DMS114 treated with DMSO at 0.1 percent for 48 hours (cell line): Measurements from ENCODE around the gene NOTCH1.
"Not testable (repeated sequence)": the region's sequence is repeated elsewhere in the genome, so short reads cannot be mapped to it uniquely, and the experiment has no call there.

Experiments used
- DNase-seq: peaks from one replicate; lab custom pipeline; 2025; ENCODE audit not compliant: unreplicated experiment; lab: John Stamatoyannopoulos, UW

NOTCH1 gene

GRCh38 chr9:136564379-136564988 lies 18.6 kb upstream of the NOTCH1 start:
- DNase-seq = no peak

DNA sequence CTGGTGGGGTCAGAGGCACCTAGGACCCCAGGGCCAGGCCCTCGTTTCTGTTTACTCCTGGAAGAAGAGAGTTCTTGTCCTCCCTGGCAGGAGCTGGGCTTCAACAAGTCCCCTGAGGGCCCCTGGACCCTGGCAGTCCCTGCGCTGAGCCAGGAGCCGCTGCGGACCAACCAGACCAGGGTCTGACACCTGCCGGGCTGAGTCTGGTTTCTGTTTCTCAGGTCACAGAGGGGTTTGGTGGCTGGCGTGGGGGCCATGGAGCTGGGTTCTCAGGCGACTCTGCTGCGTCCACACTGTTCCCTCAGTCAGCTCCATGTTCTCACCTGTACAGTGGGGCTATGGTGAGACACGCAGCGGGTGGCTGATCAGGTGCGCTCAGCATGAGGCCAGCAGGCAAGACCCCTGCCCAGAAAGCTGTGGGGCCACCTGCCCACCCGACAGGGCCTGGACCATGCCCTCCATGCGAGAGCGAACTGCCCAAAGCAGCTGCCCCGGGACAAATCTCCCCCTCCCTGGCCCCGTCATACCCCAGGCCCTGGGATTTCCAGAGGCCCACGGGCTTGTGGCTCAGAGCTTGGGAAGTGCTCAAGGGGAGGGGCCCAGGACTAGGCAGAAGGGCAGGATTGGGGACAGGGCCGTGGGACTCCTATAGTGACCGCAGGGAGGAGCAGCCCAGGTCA lies 17.9 kb upstream of the NOTCH1 start:
- no peak for DNase-seq

DNA sequence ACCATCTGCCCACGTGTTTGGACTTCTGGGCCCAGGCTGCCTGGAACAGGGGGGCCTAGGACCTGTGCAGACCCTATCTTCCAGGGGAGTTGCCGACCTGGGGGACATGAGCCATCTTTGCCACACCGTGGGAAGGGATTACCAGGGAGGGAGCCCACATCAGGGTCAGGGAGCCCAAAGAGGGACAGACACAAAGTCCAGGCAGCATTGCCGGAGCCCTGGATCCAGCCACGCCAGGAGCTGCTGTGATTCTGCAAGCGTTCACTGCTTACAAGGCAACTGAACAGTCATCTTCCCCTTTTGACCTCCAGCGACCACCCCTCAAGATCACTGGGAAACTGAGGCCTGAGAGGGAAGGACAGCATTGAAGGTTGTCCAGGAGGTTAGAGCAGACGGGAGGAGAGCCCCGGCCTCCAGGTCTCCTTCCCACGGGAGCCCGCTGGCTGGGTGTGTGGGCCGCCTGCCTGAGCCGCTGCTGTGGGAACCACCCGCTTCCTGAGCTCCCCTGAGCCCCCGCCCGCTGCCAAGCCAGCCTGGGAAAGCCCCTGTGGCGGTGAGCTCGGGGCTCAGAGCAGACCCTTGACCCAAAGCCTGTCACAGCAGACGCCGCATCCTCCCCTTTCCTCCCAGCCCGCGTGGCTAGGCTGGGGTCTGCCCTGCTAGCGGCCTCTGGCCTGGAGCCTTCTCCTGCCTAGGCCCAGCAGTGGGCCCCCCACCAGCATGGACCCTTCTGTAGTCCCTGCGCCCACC lies 17.1 kb upstream of the NOTCH1 start:
- DNase-seq = no peak

- DNase-seq = no peak
Observed at GRCh38 chr9:136561779-136562178, 15.9 kb upstream of the NOTCH1 start.

- DNase-seq = no peak
Observed at GRCh38 chr9:136560586-136560985, 14.7 kb upstream of the NOTCH1 start.

DNA sequence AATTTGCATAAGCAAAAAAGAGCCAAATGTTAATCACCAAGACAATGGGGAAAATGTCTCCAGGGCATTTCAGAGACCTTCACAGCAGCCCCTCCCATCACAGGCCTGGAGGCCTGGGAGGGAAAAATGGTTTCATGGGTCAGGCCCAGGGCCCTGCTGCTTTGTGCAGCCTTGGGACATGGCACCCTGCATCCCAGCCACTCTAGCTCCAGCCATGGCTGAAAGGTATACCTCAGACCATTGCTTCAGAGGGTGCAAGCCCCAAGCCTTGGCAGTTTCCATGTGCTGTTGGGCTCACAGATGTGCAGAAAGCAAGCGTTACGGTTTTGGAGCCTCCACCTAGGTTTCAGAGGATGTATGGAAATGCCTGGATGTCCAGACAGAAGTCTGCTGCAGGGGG lies 13.5 kb upstream of the NOTCH1 start:
- DNase-seq = not testable (repeated sequence)

DNA sequence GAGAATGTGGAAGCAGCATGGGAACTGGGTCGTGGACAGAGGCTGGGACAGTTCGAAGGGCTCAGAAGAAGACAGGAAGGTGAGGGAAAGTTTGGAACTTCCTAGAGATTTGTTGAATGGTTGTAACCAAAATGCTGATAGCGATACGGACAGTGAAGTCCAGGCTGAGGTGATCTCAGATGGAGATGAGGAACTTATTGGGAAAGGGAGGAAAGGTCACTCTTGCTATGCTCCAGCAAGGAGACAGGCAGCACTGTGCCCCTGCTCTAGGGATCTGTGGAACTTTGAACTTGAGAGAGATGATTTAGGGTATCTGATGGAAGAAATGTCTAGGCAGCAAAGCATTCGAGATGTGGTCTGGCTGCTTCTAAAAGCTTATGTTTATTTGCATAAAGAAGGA lies 13.0 kb upstream of the NOTCH1 start:
- DNase-seq = not testable (repeated sequence)

DNA sequence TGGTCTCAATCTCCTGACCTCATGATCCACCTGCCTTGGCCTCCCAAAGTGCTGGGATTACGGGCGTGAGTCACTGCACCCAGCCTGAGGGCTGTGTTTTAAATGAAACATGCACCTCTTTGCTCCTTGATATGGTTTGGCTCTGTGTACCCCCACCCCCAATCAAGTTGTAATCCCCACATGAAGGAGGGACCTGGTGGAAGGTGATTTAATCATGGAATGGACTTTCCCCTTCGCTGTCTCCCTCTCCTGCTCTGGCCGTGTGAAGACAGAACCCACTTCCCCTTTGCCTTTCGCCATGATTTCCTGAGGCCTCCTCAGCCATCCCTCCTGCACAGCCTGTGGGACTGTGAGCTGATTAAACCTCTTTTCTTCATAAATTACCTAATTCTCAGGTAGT lies 12.5 kb upstream of the NOTCH1 start:
- no peak for DNase-seq

DNA sequence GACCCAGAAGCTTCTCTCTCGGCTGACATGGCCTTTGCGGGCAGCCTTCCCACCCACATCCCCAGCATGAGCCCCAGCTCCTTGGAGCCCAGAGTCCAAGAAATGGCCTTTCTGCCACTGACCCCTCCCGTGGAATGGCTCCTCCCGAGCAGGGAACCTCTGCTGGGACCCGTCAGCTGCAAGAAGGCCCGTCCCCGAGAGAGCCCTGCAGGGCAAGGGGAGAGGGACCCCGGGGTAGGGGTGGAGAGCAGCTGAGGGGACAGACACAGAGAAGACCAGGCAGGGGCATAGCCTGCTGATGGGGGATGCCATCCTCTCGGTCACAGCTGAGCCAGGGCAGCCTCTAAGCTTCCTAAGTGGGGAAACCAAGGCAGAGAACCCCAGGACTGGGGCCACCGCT lies 11.2 kb upstream of the NOTCH1 start:
- DNase-seq = no peak

- DNase-seq = no peak
Observed at GRCh38 chr9:136556166-136556565, 10.3 kb upstream of the NOTCH1 start.

GRCh38 chr9:136554870-136555269 lies 9.0 kb upstream of the NOTCH1 start:
- DNase-seq = no peak

DNA sequence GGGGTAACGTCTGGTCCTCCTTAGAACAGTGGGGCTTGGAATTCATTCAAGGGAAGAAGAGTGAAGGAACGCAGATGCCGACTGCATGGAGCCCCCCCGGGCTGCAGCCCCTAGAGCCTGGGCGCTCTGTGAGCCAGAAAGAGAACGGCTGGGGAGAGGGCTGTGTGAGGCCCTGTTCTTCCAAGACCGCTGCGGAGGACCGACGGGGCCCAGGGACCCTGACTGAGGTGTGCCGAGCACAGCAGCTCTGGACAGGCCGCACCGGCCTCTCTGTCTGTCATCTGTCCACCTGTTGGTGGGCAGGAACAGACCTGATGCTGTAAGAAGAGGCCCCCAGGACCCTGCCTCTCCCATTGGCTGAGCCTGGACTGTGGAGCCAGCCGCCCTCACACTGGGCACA lies 7.7 kb upstream of the NOTCH1 start:
- no peak for DNase-seq

- DNase-seq = no peak
Observed at GRCh38 chr9:136552117-136552703, 6.4 kb upstream of the NOTCH1 start.

- no peak for DNase-seq
Observed at GRCh38 chr9:136551401-136552116, 5.7 kb upstream of the NOTCH1 start.

DNA sequence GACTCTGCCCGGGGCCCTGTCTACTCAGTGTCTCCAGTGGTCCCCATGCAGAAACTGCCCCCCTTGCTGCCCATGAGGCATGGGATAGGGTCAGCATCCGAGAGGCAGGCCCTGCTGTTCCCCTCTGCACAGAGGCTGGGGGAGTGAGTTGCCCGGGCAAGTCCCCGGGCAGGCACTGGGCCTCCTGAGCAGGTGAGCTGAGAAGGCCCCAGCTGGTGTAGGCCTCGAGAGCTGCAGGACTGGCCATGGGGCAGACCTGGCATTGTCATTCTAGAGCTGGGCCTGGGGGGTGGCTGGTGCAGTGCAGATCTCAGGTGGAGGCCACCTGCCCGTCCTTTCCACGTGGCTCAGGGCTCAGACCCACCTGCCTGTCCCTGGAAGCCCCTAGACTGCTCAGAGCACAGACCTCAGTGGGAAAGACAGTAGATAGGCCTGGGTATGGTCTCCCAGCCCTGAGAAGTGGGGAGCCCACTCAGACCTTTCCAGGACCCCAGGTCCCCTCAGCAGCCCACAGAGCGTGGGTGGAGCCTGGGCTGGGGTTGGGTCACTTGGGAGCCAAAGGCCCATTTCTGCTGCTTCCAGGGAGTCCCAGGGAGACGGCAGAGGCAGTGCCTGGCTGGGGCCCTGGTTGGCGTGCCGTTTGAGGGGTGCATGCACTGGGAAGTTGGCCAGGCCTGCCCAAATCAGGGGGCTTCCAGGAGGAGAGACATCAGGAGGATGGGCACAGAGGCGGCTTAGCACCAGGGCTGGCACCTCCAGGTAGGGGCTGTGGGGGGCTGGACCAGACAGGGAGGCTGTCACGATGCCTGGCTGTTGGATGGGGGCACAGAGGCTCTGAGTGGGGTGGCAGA lies 4.8 kb upstream of the NOTCH1 start:
- DNase-seq = no peak

- no peak for DNase-seq
Observed at GRCh38 chr9:136549010-136549980, 3.4 kb upstream of the NOTCH1 start.

DNA sequence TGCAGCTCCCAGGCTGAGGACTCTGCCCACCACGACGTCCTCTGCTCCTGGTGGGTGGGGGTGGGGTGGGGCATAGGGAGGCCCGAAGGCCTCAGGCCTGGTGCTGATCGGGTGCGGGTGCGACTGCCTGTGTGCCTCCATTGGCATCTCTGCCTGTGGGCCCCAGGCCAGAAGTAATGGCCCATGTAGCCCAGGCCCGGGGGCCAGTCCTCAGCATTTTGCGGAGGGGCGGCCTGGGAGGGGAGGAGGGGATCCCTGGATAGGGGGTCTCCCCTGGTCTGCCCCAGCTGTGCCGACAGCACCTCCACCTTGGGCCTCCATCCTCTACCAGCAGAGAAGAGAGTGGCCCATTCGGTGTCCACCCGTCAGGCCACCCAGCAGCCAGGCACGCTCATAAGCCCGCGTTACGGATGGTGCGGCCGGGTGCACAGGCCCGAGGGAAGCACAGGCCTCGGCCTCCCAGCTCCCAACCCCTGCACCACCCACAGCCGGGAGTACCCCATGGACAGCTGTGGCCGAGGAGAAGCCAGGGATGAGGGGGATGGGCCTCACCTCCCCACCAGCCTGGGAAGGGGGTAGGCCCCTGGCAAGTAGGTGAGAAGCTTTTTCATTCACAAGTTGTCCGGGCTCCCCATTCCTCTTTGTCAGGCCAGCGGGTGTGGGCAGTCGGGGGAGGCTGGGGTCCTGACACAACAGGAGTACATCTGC lies 1.8 kb upstream of the NOTCH1 start:
- no peak for DNase-seq

- DNase-seq = no peak
Observed at GRCh38 chr9:136546697-136547501, 1.1 kb upstream of the NOTCH1 start.
